SU-DHL-6 (cell line): ENCODE measurements around the gene LATS2.

ENCODE experiments used
- EZH2phosphoT487 ChIP-seq: fragments of 200-600 bp; sonication (generic), shearing (Covaris generic); conservative IDR thresholded peaks from 2 replicates; pipeline ENCODE4 v1.6.1; 2018; ENCODE audit warnings: mild to moderate bottlenecking, antibody characterized with exemption, low read length, moderate library complexity, mixed read lengths
- TF ChIP-seq, protein P1 (sequence below): fragments of 200-600 bp; sonication (generic); IDR thresholded peaks from one replicate; pipeline ENCODE4 v1.5.1; 2017; ENCODE audit warnings: antibody characterized with exemption, mild to moderate bottlenecking, low read length, moderate library complexity; ENCODE audit not compliant: insufficient read depth, poor library complexity, severe bottlenecking

DNA sequence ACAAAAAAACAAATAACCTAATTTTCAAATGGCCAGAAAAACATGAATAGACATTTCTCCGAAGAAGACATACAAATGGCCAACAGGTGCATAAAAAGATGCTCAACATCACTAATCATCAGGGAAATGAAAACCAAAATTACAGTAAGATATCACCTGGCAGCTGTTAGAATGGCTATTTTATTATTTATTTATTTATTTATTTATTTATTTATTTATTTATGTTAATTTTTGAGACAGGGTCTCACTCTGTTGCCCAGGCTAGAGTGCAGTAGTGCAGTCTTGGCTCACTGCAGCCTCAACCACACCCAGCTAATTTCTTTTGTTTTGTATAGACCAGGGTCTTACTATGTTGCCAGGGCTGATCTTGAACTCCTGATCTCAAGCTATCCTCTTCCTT is 27.1 kb upstream of the LATS2 start:
- TF ChIP-seq, protein P1, sequence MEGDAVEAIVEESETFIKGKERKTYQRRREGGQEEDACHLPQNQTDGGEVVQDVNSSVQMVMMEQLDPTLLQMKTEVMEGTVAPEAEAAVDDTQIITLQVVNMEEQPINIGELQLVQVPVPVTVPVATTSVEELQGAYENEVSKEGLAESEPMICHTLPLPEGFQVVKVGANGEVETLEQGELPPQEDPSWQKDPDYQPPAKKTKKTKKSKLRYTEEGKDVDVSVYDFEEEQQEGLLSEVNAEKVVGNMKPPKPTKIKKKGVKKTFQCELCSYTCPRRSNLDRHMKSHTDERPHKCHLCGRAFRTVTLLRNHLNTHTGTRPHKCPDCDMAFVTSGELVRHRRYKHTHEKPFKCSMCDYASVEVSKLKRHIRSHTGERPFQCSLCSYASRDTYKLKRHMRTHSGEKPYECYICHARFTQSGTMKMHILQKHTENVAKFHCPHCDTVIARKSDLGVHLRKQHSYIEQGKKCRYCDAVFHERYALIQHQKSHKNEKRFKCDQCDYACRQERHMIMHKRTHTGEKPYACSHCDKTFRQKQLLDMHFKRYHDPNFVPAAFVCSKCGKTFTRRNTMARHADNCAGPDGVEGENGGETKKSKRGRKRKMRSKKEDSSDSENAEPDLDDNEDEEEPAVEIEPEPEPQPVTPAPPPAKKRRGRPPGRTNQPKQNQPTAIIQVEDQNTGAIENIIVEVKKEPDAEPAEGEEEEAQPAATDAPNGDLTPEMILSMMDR = no peak
- no peak for TF ChIP-seq EZH2phosphoT487
